Bronchial epithelial cell (primary cell): ENCODE results near the gene VDR. TPM values are rescaled to one million over a fixed set of nuclear protein-coding genes. Genes with fewer than 3 reads are reported as not detected.

ENCODE experiments used
- DNase-seq: peaks from one replicate; pipeline ENCODE4 v3.0.0-alpha.2; 2010; ENCODE audit warnings: low read depth
- FAIRE-seq: peaks from 2 replicates; lab custom pipeline; 2011; peaks lifted over from hg19 to GRCh38; lab: Jason Lieb, UNC
- H3K27me3 ChIP-seq: 2 replicates; pipeline ENCODE4 v1.5.1; 2011; ENCODE audit warnings: low read length; ENCODE audit not compliant: control insufficient read depth, insufficient read depth
- H3K36me3 ChIP-seq: 2 replicates; pipeline ENCODE4 v1.5.1; 2011; ENCODE audit warnings: low read length; ENCODE audit not compliant: control insufficient read depth, insufficient read depth
- H3K4me3 ChIP-seq: 2 replicates; pipeline ENCODE4 v1.5.1; 2011; ENCODE audit warnings: mild to moderate bottlenecking, low read depth, low read length, control low read depth
- CTCF ChIP-seq: IDR thresholded peaks from 2 replicates; pipeline ENCODE4 v1.5.1; 2011; ENCODE audit warnings: mild to moderate bottlenecking, moderate library complexity, low read length, control low read depth, inconsistent platforms; ENCODE audit not compliant: insufficient read depth, severe bottlenecking
- total RNA-seq: library from RNA; depleted of rRNA; stranded (reverse); fragments of >200 nt; gene quantifications from 2 replicates; pipeline ENCODE4 v1.2.1, GENCODE V29; 2014

VDR gene
- total RNA-seq, 1 donor from 2014 or later, result 3.4 TPM

- H3K27me3 ChIP-seq, result no peaks in the 10 kb centered on the region
- H3K36me3 ChIP-seq, result peaks cover 17% of the 10 kb centered on the region
- FAIRE-seq, result no peak
- no peak overlapping the region for H3K4me3 ChIP-seq
- no peak for TF ChIP-seq CTCF
- no peak for DNase-seq
Observed at GRCh38 chr12:47896022-47896421, 8.8 kb downstream of the VDR start.

GRCh38 chr12:47894652-47895051 lies 10.1 kb downstream of the VDR start:
- H3K27me3 ChIP-seq, result no peaks in the 10 kb centered on the region
- TF ChIP-seq CTCF, result no peak
- FAIRE-seq (no peak), DNase-seq (no peak)
- H3K4me3 ChIP-seq, result no peak overlapping the region
- peaks cover 16% of the 10 kb centered on the region for H3K36me3 ChIP-seq

GRCh38 chr12:47894068-47894467 lies 10.7 kb downstream of the VDR start:
- Histone ChIP-seq H3K4me3 (no peak overlapping the region), H3K36me3 (peaks cover 12% of the 10 kb centered on the region), H3K27me3 (no peaks in the 10 kb centered on the region)
- FAIRE-seq, result no peak
- no peak for TF ChIP-seq CTCF
- DNase-seq, result no peak

- TF ChIP-seq CTCF, result no peak
- no peak for DNase-seq
- Histone ChIP-seq H3K36me3 (peaks cover 12% of the 10 kb centered on the region), H3K4me3 (no peak overlapping the region), H3K27me3 (no peaks in the 10 kb centered on the region)
- FAIRE-seq, result no peak
Observed at GRCh38 chr12:47892819-47893218, 12.0 kb downstream of the VDR start.

GRCh38 chr12:47891356-47891755 lies 13.4 kb downstream of the VDR start:
- TF ChIP-seq CTCF, result no peak
- no peaks in the 10 kb centered on the region for H3K27me3 ChIP-seq
- no peak for FAIRE-seq
- DNase-seq, result no peak
- no peak overlapping the region for H3K4me3 ChIP-seq
- H3K36me3 ChIP-seq, result peaks cover 12% of the 10 kb centered on the region

GRCh38 chr12:47889040-47889439 lies 15.8 kb downstream of the VDR start:
- Histone ChIP-seq H3K4me3 (no peak overlapping the region), H3K27me3 (no peaks in the 10 kb centered on the region), H3K36me3 (peaks cover 11% of the 10 kb centered on the region)
- no peak for TF ChIP-seq CTCF
- FAIRE-seq (peak; percentile 47), DNase-seq (no peak)
